GM18870 (cell line): Measurements from ENCODE around the gene NRCAM.
A peak's percentile ranks its signal among the peaks of the same experiment; 100 is the strongest.

Source experiments
- ATAC-seq: cut with Tn5 transposase; IDR thresholded peaks from one replicate; pipeline ENCODE4 v1.9.1; 2021; ENCODE audit warnings: moderate library complexity; ENCODE audit not compliant: unreplicated experiment

The NRCAM gene

GRCh38 chr7:108427766-108428165 is 28.5 kb downstream of the NRCAM start:
- ATAC-seq = no peak

DNA sequence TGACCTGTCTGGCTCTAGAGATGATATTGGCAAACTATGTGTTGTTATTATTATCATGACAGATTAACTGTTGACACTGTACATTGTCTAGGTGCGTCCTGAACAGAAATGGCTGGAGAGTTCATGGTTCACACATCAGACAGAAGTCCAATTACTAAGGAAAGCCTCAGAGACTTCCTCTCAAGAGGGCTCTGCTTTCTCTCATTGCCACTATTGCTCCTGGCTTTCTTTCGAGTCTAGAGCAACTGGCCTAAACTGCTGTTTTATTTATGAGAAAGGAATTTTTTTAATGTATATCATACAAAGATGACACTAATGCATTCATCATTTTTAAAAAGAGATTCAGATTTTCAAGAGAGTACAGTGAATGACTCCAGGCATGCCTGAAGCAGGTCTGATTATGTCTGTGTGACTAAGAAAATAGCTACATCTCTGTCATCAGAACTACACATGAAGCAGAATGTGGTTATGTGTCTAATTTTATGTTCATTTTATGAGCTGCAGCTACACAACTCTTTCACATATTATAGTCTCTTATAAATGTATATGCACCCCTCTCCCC is 30.4 kb downstream of the NRCAM start:
- no peak for ATAC-seq

- no peak for ATAC-seq
Measured at GRCh38 chr7:108424013-108424412, 32.2 kb downstream of the NRCAM start.

DNA sequence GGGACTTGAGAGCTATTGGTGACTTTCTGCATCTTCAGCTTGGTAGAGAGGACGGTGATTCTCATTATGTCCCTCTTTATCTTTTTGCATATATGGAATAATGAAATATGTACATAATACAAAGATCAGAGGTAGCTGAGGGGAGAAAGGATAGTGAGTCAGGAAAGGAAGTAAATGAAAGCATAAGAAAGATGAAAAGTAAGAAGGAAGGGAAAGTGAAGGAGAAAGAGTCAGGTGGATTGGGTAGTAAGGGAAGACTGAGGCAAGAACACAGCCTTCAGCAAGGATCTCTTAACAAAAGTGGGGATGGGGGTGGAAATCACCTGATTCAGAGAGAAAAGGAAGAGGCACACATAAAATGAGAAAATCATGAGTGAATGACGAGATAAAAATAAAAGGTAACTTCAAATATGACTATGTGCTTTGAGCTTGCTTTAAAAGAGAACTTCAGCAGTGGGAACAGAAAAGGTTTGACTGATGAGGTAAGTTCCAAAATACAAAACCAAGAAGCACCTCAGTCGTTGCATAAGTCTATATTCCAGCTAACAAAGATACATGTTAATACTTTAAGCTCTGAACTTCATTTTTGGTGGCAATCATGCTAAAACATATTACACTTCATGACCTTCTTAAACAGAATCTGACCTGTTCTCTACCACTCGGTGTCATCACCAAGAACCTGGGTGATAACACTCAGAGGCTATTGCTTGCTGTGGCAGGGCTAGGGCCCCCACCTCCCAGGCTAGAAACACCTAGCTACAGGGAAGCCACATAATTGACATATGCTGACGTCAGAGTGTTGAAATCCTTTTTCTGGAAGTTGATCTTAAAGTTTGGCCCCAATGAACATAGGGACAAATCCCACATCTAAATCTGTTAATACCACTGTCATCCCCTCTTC is 32.9 kb downstream of the NRCAM start:
- no peak for ATAC-seq

DNA sequence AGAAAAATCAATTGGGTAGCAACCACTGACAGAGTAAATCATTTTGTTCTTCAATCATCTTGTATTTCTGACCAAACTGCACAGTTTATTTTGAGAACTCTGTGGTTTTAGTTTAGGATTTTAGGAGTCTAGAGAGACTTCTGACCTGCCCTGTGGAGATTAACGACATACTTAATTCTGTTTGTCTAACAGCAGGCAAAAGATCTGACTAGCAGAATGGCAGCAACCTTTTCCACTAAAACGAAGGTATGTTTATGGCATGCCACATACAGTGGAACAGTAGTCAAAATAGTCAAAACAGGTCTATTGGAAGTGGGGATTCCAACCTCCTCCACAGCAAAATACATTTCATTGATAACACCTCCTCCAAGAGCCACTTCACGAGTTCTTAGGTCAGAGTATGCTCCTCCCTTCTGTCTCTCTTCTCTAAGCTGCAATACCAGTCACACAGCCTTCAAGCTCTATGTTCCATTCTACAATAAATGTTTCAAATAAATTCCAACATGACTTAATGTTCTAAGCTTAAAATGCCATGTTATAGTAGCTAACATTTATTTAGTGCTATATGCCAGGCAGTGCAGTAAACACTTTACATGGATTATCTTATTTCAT is 34.4 kb downstream of the NRCAM start:
- no peak for ATAC-seq

- ATAC-seq = no peak
Measured at GRCh38 chr7:108419961-108420908, 36.0 kb downstream of the NRCAM start.

DNA sequence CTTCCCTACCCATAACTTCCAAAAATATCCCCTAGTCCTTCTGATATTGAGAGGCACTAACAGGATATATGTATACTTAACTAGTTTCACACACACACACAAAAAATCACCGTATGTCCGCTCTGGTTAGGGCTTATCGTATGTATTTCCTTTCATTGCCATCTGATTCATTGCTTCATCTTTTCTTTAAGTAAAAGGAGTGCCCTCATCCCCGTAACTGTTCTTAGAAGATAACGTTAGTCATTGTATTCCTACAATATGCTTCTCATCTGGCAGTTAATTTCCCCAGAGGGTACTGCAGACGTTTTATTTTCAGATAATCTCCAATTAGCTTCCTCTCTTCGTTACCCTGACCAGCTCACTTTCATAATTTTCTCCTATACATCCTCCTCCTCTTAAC is 37.3 kb downstream of the NRCAM start:
- no peak for ATAC-seq

DNA sequence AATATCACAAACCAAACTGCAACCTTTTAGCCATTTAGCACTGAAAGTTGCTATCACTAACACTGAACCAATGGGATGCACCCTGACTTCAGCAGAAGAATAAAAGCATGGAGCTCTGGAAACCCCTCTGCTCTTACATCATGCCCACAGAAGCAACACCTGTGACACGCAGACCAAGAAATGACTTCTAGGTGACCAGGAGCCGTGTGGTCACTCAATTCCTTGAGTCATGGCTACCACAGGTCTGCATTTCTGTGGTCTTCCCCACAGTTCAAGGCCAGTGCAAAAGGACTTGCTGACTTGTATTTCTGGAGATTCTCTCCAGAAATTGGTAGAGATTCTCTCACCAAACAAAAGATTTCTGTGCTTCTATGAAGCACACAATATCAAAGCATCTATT is 38.3 kb downstream of the NRCAM start:
- no peak for ATAC-seq

DNA sequence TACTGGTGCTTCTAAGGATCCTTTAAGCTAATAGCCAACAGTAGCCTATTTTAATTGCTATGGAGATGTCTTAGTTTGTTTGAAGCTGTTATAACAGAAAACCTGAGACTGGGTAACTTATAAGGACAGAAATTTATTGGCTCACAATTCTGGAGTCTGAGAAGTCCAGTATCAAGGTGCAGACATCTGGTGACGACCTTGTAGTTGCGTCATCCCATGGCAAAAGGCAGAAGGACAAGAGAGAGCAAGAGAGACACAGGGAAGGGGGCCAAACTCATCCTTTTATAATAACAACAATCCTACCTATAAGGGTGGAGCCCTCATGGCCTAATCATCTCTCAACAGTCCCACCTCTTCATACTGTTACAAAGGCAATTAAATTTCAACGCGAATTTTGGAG is 39.1 kb downstream of the NRCAM start:
- no peak for ATAC-seq

DNA sequence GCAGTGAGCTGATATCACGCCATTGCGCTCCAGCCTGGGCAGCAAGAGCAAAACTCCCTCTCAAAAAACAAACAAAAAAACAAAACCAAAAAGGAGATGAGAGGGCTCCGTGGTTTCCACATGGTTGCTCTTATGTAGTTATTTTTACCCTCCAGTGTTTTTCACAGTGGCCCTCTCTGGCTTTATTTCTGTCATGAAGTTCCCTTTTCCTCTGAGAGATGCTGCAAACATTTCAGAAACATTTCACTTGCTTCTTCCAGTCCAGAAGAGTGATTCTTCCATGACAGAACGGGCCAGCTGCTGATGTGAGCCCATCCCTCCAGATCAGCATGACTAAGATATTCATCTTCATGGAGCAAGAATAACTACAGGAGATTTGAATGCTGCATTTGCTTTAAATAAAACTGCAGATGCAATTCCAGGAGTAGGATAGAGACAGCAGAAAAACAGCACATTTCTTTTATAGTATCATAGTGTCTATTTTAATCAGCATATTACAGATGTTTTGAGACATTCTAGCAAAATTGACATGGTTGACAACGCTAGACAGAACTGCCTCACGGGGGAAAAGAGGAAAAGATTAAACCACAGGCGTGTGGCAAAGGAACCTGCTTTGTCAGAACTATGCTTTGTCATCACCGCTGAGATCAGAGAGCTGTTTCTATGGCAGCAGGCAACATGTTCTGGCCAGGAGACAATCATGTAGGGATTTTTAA is 40.3 kb downstream of the NRCAM start:
- peak; percentile 91 for ATAC-seq

DNA sequence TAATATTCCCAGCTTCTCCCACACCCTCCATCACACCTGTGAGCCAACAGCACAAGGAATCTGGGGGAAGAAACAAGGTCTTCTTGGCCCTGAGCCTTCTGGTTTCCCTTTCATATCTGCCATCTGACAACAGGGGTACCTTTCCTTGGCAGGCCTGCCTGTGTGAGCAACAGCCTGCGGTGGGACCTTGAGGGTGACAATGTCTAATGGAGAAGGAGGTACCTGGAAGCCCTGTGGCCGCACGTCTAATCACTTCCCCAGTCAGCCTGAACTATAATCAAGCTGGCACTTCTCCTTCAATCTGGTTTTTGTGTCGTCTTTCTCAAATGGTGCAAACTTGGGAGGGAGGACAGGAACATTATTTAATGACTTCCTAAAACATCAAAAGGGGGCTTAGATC is 41.2 kb downstream of the NRCAM start:
- no peak for ATAC-seq

DNA sequence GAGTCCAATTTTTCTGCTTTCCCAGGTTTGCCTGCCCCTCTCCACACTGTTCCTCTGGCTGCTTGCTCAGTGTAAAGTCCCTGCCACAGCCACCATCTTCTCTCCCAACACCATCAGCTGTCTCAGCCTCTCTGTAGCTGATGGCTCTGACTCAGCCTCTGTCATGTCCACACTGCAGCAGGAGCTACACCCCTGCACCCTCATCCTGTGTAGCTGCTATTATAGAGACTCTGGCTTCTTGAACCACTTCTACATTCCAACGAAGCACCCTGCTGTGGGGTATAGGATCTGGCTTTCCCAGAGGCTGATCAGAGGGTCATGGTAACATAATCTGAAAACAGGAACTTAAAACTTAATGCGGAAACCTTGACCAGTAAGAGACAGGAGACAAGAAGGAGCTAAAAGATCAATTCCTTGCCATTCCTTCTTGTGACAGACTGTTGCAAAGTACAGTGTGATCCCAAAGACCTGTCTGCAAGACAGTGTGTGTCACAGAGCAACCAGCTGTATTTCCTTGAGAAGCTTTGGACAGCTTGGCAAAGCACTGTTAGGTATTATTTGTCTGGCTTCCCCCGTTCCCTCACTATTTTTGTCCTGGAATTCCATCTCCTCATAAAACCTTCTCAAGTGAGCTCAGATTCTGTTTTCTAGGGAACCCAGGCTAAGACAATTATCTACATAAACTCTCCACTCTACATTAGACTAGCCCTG is 42.3 kb downstream of the NRCAM start:
- ATAC-seq = no peak

DNA sequence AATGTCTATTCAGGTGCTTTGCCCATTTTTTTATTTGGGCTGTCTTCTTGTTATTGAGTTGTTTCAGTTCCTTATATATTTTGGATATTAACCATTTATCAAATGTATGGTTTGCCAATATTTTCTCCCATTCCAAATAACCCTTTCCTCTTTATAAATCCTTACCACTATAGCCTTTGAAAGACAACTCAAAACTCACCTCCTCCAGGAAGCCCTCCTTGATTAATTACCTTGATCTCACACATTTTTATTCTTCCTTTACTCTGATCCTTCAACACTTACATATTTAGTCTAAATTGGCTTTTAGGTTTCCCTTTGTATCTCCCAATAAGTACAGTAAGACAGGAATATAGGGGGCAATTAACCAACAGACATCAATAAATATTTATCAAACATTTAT is 42.9 kb downstream of the NRCAM start:
- no peak for ATAC-seq

DNA sequence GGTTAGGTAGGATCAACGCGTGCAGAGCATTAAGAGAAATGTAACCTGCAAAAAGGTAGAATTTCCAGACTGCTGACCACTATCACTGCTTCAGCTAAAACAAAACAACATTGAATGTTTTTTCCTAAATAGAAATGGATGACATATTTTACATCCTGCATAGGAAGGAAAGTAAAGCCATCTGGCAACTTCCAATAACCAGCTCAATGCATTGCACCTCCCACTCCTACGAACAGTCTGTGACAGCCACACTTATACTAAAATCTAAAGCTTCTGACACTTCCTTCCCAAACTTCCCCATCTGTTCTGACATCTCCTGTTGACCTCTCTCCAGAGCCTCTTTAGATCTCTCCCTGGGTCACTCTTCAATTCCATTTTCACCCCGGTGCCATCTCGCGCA is 47.1 kb downstream of the NRCAM start:
- no peak for ATAC-seq

DNA sequence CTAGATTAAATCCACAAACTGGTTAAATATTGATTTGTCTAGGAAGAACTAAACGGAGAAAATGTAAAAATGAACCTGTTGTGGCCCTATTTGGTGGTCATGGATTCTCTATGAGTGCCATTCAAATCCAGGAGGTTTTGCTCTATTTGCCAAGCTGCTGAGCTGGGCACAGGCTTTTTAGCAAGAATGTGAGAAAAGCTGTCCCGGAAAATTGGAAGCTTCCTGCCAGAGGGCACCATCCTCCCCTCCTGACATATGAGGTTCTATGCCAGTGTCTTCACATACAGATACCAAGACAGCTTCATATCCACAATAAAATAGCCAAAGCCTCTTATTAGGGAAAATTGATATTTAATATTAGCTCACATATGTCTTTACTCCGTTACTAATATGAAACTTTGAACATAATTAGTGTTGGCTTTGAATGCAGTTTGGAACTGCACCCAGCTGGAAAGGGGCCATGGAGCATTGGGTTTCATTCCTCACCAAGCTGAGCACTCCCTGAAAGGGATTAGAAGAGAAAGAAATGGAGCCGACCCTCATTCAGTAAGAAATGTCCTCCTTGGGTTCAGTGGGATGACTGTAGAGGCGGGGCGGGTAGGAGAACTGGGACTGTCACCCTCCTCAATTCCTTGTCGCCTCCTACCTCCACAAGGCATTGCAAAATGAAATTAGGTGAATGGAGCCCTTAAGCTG is 47.8 kb downstream of the NRCAM start:
- ATAC-seq = no peak

DNA sequence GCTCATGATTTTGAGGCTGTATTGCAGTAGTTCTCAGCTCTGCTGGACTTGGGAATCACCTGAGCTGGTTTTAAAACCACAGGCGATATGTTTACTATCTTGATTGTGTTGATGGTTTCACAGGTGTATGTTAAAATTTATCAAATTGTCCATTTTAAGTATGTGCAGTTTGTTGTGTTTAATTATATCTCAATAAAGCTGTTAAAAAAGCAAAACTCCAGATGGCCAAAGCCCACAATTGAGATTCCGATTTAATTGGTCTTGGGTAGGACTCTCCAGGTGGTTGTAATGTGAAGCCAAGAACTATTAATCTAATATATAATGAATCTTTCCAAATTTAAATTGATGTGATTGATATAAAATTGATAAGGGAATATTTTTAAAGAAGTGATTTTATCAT is 48.6 kb downstream of the NRCAM start:
- no peak for ATAC-seq

DNA sequence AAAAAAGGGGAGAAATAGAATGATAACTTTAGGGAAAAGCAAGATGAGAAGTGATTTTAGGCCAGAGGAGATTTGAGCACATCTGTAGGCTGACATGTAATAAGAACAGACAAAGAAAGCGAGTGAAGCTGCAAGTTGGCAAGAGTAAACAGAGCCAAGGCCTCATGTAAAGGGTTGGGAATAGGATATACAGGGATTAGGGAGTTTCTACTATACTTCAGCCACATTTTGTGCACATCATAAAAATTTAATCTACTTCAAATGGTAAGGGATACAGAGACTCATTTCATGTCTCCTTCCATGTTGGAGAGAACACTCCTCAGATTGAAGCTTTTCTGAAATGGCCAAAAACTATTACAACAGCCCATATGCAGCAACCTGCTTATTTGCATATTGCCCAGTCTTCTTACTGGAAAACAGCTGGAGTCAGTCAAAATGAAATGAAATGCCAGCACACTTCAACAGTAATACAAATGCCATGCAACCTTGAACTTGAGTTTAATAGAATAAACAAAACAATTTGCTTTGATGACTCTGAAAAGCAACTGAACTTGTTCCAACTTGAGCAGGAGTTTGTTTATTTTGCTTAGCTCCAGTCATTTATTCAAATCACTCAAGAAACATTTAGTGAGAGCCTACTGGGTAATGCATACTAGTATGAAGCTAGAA is 49.9 kb downstream of the NRCAM start:
- no peak for ATAC-seq

DNA sequence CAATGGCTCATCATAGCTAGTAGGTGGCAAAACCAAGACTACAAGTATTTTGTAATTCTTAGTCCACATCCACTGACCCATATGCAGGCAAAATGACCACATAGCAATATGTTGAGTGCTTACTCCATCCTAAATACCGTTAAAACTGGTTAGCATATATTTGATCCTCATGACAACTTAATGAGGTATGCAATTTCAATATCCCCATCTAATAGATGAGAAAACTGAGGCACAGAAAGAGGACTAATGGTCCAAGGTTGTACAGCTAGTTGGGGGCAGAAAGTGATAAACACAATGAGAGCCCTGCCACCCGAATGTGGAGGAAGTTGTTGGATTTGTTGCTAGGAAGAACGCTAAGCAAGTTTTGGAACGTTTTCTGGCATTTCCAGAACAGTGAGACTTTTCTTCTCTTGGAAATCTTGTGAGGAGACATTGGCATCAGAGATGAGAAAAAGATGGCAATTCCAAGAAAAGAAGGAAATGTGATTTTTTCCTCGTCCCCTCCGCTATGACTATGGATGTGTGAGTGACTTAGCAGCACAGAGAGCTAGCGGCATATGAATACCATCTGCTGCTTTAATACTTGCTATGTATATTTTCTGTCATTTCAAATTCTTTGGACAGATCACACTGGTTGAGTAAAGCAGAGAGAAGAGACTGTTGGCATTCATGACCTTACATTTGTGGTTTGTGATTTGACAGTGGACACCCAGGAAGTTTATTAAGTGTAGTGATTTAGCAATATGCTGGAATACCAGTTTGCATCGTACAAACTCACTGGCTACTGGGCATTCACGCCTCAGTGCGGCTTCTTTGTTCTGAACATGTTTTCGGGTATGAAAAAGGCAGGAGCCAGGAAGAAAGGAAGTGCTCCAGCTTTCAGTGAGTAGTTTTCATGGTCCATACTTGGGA is 51.5 kb downstream of the NRCAM start:
- ATAC-seq = no peak
